DND-41 (cell line): Measurements from ENCODE around the gene YARS1.

Source experiments
- EZH2 ChIP-seq: IDR thresholded peaks from 3 replicates; pipeline ENCODE4 v1.6.1; 2012; ENCODE audit warnings: borderline replicate concordance, low read depth, mild to moderate bottlenecking, moderate library complexity, low read length, inconsistent platforms; ENCODE audit not compliant: severe bottlenecking
- TF ChIP-seq, protein P1 (sequence below): IDR thresholded peaks from 2 replicates; pipeline ENCODE4 v1.5.1; 2012; ENCODE audit warnings: borderline replicate concordance, low read length, moderate library complexity, mild to moderate bottlenecking; ENCODE audit not compliant: poor library complexity, severe bottlenecking; ENCODE audit errors: extremely low read depth

GRCh38 chr1:32779242-32779641, 37.9 kb downstream of the YARS1 start:
- TF ChIP-seq, protein P1, sequence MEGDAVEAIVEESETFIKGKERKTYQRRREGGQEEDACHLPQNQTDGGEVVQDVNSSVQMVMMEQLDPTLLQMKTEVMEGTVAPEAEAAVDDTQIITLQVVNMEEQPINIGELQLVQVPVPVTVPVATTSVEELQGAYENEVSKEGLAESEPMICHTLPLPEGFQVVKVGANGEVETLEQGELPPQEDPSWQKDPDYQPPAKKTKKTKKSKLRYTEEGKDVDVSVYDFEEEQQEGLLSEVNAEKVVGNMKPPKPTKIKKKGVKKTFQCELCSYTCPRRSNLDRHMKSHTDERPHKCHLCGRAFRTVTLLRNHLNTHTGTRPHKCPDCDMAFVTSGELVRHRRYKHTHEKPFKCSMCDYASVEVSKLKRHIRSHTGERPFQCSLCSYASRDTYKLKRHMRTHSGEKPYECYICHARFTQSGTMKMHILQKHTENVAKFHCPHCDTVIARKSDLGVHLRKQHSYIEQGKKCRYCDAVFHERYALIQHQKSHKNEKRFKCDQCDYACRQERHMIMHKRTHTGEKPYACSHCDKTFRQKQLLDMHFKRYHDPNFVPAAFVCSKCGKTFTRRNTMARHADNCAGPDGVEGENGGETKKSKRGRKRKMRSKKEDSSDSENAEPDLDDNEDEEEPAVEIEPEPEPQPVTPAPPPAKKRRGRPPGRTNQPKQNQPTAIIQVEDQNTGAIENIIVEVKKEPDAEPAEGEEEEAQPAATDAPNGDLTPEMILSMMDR, result no peak
- no peak for TF ChIP-seq EZH2
